OCI-LY3 (cell line): ENCODE data around the gene TOR1A.

Experiments
- CTCF ChIP-seq: fragments of 200-600, 300-600 bp; sonication (generic); IDR thresholded peaks from 2 replicates; pipeline ENCODE4 v1.5.1; 2014; ENCODE audit warnings: antibody characterized with exemption, low read length, low read depth
- EZH2phosphoT487 ChIP-seq: fragments of 200-600 bp; shearing (Covaris generic); IDR thresholded peaks from 2 replicates; pipeline ENCODE4 v1.6.1; 2018; ENCODE audit warnings: antibody characterized with exemption, mixed run types, low read depth

GRCh38 chr9:129809346-129809745, 14.6 kb downstream of the TOR1A start:
- TF ChIP-seq CTCF (no peak), EZH2phosphoT487 (no peak)
